ENCODE data around the gene NTRK2. TPM values are rescaled to one million over a fixed set of nuclear protein-coding genes. Genes with fewer than 3 reads are reported as not detected.
A peak's percentile ranks its signal among the peaks of the same experiment; 100 is the strongest.

NTRK2 gene
- polyA plus RNA-seq, 10 donors: 26.4 to 44.3 (median 30.1) TPM

DNA sequence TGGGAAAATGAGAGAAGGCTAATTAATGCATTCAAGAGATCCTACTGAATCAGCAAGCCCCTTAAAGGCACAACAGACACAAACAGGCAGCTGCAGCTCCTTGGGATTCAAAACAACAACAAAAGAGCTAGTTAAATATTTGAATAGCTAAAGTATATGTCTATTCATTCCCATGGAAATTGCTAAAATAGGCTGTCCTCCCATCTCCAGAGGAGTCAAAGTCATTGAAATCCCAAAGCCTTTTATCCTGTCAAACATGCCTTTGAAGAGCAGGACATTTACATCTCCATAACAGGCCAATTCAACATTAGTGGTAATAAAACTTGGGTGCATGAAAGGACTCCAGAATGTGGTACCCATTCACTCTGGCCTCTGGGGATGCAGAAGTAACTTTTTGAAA lies 177.4 kb downstream of the NTRK2 start:
- DNase-seq: no peak

DNA sequence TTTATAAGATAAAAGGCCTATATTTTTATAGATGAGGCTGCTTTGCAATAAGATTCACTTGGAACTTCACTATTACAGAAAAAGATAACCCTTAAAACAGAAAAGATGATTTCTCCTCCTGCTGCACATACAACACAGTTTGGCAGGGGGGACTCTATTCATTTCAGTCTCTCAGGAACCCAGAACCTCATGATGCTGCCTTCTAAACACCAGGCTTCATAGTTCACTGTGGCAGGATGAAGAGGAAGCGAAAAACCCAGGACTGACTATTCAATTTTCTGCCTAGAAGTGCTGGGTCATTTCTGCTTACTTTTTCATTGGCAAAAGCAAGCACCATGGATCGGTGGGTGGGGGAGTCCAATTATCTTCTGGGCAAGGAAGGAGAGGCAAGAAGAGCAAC lies 179.5 kb downstream of the NTRK2 start:
- no peak for DNase-seq

DNA sequence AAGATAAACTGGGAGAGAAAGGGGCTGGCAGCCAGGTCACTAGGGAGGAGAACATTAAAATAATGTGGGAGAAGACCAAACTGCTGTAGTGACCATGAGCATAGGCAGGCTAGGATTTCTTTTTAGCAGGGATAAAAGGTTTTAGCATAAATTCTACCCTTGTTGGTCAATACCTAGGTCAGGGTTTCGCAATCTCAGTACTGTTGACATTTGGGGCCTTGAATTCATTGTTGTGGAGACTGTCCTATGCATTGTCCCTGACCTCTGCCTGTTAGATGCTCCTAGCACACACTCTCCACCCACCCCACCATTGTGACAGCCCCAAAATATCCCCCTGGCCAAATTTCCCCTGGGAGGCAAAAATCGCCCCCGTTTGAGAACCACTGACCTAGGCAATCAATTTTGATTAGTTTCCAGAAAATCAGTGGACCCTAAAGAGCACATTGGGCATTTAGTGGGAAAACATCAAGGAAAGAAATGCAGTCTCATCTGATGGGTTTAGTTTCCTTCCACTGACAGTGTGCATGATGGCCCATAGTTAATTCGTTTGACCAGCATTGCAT lies 181.4 kb downstream of the NTRK2 start:
- DNase-seq: no peak

DNA sequence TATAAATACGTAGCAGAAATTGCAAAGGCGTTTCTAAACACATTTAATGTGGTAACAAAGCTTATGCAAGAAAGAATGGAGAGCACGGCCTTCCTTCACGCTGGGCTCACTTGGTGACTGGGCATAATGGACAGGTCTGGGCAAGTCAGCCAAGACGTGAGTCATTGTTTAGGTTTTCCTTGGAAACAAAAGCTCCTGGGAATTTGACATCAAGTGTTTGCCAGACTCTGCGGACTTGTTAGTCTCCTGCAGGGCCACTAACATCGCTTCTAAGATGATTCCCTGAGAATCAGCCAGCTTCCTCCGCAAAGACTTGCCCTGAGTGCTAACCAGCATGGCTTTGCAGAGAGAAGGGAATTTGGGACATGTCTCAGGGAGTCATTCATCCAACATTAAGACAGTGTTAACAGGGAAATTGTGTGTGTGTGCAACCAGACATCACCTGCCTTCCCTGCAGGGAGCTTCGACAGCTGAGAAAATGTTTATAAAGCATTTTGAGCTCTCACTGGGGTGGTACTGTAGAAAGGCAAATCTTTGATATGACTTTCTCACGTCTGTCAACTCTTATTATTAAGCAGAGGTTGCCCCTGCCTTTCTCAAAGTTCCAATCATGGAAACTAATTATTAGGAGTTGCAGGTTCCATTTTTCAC lies 182.5 kb downstream of the NTRK2 start:
- peak in 1 of 3 donors; percentile 59 for DNase-seq

DNA sequence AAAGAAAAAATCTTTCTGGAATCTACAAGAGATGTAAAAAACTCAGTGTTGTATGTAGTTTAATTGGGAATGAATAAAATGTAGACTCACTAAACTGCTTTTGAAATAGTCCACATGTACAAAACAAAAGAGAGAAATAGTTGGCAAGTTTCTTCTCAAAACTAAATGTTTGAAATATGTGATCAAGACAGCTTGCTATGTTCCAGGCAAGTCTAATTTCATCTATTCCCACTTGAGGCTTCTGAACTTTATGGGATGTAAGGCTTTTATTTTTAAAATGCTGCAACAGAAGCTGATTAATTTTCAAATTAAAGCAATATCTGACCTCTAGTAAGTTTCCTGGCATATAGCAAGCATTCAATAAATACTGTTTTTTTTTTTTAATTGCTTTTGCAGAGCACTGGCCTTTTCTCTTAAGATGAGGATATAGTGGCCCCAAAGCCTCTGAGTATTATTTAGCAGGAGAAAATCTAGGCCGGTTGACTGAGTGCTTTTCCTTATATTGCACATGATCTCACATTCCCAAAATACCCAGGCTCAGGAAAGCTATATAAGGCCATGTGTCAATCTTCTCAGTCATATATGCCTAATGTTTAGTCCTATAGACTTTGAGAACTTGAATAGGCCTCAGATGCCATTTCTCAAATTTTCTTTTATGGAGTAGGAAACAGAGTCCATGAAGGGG lies 183.2 kb downstream of the NTRK2 start:
- DNase-seq: peak in 1 of 3 donors; percentile 52

DNA sequence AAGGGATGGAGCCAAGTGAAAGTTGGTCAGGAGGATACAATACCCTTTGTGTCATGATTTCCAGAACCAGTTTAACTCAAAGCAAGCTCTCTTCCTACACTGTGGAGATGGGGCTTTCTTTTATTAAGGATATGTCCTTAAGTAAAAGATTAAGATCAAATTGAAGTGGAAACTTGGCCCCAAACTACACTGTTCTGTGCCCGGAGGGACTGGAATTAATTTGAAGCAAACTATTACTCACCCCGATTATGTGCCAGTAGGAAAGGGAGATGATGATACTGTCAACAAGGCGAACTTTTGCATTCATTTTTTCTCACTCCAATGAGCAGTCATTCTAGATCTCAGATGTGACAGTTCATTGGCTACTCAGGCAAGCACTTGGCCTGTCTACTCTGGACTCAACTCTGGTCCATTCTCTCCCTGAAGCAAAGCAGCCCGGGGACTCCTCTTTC lies 186.7 kb downstream of the NTRK2 start:
- DNase-seq: peak; percentile 85 to 95 (median 91)

DNA sequence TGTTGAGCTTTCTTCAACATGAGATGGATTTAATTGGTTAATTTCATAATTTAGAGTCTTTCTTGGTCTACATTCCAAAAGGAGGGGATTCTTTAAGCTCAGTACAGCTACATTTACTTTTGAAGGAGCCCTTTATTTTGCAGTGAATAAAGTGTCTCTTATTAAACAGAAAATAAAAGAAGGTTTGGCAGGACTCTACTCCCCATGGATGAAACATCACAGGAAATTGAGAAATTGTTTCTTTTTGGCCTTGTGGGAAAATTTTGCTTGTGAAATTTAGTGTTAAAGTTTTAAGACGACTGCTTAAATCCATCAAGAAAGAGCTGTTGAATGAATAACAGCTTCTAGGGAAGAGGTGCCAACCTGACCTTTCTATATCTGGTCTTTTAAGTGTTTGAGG lies 187.7 kb downstream of the NTRK2 start:
- peak in 2 of 3 donors; percentile 36 to 79 for DNase-seq

DNA sequence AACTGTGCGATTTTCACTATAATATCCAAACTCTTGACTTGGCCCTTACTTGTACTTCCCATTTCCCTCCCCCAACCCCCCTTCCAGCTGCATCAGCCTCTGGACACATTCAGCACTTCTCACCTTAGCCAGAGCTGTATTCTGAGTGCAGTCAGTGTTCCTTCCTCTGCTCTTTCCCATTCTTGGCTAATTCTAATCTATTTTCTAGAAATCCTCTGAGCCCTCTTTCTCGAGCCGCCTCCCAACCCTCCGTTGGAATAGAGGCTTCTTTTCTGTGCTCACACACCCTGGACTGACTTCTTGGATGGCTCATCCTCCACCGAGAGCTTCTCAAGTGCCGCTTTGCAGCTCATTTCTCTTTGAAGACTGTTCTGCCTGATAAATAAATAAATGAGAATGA lies 188.8 kb downstream of the NTRK2 start:
- DNase-seq: peak; percentile 61 to 90 (median 74)

DNA sequence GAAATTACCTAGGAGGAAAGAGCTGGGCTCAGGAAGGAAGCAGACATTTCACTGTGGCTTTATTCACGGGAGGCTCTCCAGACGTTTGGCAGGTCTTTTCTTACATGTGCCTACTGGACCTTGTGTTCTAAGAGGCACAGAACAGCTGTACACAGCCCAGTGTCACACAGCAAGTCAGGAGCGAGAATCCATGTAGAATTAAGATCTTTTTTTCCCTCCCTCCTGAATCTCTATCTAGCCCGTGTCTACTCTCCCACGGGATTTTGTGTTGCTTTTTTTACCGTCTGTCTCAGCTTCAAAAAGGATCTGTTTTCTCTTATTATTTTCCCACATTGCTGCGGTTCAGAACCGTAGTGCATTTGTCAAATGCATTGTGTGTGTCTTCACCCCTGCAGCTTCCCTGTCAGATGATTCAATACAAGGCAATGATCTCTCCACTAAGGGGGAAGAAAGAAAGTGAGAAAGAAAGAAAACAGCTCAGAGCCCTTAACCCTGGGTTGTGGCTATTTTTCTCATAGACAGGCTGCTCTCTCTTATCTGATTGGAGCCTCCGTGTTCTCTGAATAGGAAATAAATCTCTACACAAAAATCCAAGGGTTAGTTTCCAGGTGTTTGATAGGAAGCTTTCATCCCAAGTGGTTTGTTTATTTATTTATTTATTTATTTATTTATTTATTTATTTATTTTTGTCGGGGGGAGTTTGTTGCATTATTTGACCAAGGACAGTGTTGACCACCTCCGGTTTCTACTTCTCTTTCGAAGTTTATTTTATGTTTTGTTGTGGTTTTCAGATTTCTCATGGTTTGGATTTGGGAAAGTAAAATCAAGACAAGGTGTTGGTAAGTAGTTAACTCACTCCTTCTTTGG lies 191.0 kb downstream of the NTRK2 start:
- DNase-seq: peak in 2 of 3 donors; percentile 52

DNA sequence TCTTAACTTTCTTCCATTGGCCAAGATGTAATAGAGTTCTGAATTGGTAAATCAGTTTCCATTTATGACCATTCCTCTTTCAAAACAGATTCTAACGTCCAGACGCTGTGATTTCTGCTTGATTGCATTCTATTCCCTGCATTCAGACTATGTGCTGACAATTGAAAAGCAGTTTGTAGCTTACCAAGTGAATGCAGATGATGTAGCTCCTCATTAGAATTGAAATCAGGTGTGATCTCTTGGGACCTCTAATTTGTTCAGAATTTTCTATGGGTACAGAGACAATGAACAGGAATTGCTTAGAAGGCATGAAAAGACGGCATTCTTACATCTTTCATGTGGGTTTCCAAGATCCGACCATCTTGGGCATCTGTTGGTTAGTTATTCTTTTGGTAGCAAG lies 191.9 kb downstream of the NTRK2 start:
- DNase-seq: no peak

DNA sequence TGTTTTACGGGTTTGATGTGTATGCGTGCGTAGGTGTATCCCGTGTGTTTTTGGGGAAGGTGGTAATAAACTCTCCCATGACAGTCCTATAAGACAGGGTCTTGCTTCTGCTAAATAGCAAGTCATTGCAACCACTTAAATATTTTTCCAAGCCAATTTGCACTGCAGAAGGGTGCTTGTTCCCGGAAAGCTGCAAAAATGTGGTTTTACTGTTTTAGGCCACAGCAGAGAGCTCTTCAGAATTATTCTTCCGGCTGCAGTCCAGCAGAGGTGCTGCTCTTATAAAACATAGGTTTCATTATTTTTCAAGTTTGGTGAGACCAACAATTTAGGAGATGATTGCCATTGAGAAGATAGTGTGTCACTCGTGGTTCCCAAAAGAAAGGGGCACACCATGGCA lies 192.8 kb downstream of the NTRK2 start:
- DNase-seq: no peak

DNA sequence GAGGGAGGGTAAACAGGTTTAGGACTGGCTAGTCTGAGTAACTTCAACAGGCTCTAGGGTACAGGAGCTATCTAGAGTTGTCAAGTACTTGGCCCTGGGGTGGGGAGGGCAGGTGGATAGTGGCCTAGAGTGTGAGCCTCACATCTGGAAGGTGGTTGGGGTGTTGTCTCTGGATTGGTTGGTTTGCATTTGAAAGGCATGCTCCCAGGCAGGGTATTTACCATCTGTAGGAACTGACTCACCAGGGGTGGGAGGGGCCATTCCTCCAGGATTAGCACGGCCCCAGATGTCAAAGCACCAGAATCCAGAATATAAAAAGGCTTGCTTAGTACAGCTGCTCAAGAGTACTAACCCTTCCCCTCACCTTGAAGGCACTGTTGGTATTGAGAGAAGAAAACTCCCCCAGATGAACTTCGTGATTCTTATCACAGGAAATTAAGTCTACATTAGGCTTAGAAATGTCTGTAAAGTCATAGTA lies 193.3 kb downstream of the NTRK2 start:
- peak in 1 of 3 donors; percentile 40 for DNase-seq

DNA sequence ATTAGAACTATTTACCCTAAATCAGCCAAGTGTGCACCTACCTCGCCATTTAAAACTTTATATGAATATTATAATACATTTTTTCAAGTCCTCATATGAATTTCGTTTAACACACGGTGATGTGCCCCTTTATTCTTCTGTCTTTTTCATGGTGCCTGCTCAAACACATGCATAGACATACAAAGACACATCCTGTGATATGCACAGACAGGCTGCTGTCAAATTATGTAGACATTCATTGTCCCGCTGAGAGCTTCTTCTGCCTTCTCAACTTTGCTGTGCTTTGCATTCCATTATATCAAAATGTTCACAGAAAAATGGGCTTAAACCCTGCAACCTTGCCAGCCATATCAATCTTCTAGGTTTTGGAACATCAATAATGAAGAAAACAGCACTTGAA lies 193.8 kb downstream of the NTRK2 start:
- DNase-seq: no peak

DNA sequence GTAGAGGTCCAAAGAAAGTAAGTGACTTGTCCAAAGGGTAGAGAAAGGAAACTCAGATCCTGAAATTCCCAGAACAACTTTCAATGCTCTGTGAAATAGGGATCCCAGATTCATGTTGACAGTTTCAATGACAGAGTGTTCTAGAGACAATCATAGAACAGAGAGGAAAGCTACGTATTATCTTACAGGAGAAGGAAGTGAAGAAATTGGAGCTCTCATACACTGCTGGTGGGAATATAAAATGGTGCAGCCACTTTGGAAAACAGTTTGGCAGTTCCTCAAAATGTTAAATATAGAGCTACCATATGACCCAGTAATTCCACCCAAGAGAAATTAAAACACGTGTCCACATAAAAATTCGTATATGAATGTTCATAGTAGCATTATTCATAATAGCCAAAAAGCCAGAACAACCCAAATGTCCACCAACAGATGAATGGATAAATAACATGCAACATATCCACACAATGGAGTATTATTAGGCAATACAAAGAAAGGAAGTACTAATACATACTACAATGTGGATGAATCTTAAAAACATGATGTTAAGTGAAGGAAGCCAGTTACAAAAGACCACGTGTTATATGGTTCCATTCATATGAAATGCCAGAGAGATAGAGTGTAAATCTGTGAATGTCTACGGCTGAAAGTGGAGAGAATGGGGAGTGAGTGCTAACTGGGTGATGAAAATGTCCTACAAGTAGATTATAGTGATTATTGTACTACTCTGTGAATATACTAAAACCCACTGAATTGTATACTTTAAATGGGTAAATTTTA lies 197.1 kb downstream of the NTRK2 start:
- DNase-seq: peak in 1 of 3 donors; percentile 64

DNA sequence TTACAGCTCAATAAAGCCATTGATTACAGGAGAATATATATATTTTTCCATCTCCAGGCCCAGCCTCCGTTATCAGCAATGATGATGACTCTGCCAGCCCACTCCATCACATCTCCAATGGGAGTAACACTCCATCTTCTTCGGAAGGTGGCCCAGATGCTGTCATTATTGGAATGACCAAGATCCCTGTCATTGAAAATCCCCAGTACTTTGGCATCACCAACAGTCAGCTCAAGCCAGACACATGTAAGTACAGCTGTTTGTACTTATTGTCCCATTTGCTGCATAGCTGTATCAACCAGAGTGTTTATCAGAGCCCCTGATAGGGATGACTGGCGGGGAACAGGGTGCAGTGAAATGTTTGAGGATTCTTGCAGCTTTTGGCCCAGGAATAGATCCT lies 197.7 kb downstream of the NTRK2 start:
- peak in 2 of 3 donors; percentile 44 to 74 for DNase-seq

DNA sequence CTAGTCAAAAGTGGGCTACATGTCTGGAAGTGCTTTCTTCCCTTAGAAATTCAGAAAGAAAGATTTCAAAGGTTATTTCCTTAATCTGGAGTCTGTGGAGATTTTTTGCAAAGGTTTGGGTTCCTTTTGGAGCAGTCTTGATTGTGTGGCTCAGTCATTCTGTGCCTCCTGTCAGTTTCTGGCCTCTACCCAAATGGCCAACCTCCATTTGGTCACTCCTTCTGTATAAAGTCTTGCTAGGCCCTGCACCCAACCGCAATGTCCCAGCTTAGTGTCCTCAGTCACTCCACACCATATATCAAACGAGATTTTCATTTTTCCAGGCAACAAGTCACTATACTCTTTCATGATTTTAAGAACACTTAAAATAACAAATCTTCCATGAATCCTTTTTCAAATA lies 199.6 kb downstream of the NTRK2 start:
- DNase-seq: no peak

DNA sequence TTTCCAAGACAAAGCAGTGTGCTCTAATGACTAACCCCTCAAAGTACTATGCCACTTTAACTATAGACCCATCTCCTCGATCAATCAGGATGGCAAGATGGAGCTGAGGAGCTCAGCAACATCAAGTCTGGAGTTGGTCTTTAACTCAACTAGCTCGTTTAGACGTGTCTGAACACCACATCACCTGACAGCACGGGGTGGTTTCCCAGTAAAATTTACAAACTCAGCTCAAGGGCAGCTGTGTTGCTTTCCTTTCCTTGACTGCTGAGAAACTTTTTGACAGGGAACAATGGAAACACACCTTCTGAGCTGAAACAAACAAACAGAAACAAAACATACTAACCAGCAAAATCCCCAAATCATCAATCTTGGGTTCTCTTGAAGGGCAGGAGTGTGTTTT lies 202.5 kb downstream of the NTRK2 start:
- DNase-seq: no peak

DNA sequence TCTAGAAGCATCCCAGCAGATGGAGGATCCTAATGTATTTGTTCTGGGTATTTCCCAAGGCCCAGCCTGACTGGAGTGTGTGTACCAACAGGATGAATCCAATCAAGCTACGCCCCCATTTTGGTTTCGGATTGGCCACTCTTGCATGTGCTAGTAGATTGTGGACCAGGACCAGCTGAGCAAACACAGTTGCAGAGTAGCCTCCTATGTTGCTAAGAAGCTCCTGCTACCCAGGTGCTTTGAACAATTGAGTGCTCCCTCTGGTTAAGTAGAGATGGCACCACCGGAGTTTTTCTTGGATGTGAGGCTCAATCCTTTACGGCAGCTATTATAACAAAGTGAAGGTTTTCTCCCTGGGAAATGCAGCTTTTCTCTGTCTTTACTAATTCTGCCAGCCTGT lies 204.5 kb downstream of the NTRK2 start:
- DNase-seq: no peak

DNA sequence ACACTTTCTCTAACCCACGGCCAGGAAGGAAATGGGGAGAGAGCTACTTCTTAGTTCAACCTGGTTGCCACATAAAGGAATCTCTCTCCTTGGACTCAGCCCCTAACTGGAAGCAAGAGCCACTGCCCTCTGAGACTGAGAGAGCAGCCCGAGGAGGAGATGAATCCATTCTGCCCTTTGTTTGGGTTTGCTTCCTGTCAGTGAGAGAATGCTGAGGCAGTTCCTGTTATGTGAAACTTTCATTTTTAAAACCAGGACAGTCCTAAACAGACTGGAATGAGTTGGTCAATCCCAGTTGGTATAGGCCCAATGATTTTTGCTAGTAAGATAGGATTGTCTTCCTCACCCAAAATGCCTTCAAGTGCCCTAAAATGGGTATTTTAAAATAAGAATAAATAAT lies 205.1 kb downstream of the NTRK2 start:
- no peak for DNase-seq

DNA sequence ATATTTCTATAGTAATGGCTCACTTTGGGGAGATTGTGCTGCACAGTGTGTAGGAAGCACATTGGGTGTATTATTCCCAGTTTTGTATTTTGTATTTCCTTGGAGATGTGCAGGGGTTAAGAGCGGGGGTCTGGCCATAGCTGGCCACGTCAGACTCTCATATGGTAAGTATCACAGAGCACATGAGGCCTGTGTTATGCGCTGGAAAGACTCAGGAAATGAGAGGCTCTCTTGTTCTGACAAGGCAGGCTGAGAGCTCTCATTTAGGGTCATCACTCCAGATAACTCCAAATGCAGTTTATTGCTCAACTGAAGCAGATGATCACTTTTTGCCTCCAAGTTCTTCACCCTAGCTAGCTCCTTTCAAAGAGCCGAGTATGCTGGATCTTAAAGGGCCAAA lies 205.7 kb downstream of the NTRK2 start:
- DNase-seq: peak in 1 of 3 donors; percentile 48

DNA sequence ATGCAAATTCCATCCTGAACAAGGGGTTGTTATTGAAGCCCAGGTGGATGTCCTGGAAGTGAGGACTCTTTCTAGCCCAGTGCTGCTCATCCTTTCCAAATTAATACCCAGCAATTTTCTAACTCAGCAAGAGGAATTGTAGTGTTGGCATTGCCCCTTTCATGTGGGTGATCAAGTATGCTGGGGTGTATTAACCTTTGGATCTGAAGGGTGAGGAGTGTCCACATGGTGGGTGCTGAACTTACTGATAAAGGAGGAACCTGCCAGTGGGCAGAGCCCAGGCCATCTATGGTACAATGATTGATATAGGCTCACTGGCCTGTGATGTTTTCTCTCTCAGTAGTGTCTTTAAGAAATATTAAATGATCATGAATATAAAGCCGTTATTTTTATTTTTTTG lies 210.1 kb downstream of the NTRK2 start:
- DNase-seq: no peak
